SU-DHL-6 (cell line): ENCODE data around the gene FEM1C.

ENCODE experiments used
- H2AFZ ChIP-seq: fragments of 200-600 bp; sonication (generic); 2 replicates; pipeline ENCODE4 v1.6.1; 2014; ENCODE audit warnings: low read depth, mild to moderate bottlenecking, moderate library complexity, mixed read lengths, antibody characterized with exemption, low read length; ENCODE audit not compliant: severe bottlenecking
- H3F3A ChIP-seq: fragments of 200-600 bp; shearing (Covaris generic); 2 replicates; pipeline ENCODE4 v1.6.0; 2016; ENCODE audit warnings: antibody characterized with exemption, mild to moderate bottlenecking; ENCODE audit not compliant: insufficient read depth
- H3K27ac ChIP-seq: fragments of 200-600 bp; sonication (generic); 2 replicates; pipeline ENCODE4 v1.5.1; 2016; ENCODE audit warnings: low read depth, mild to moderate bottlenecking, low read length, moderate library complexity, mixed read lengths
- H3K27me3 ChIP-seq: fragments of 200-600 bp; sonication (generic), shearing (Covaris generic); 2 replicates; pipeline ENCODE4 v1.6.0; 2014; ENCODE audit warnings: mild to moderate bottlenecking, low read length
- H3K36me3 ChIP-seq: fragments of 200-600 bp; sonication (generic); 2 replicates; pipeline ENCODE4 v1.6.1; 2014; ENCODE audit warnings: mild to moderate bottlenecking, low read length, mixed read lengths
- H3K4me2 ChIP-seq: fragments of 300-600, 200-600 bp; shearing (Covaris generic), sonication (generic); 2 replicates; pipeline ENCODE4 v1.6.0; 2014; ENCODE audit warnings: low read length, low read depth, mild to moderate bottlenecking; ENCODE audit not compliant: poor library complexity, severe bottlenecking
- H3K4me3 ChIP-seq: fragments of 200-600 bp; sonication (generic); 2 replicates; pipeline ENCODE4 v1.5.1; 2014; ENCODE audit warnings: antibody characterized with exemption, low read length, mild to moderate bottlenecking, mixed read lengths; ENCODE audit not compliant: insufficient read depth, poor library complexity, severe bottlenecking
- H3K79me2 ChIP-seq: fragments of 200-600 bp; sonication (generic); 2 replicates; pipeline ENCODE4 v1.6.1; 2014; ENCODE audit warnings: mild to moderate bottlenecking, low read length, moderate library complexity; ENCODE audit not compliant: insufficient read depth
- H3K9ac ChIP-seq: fragments of 200-600 bp; sonication (generic); 2 replicates; pipeline ENCODE4 v1.7.0; 2014; ENCODE audit warnings: mild to moderate bottlenecking, low read length
- H3K9me2 ChIP-seq: fragments of 200-600 bp; sonication (generic); replicated peaks from 2 replicates; pipeline ENCODE4 v1.6.1; 2014; ENCODE audit warnings: low read length; ENCODE audit not compliant: insufficient read depth
- H3K9me3 ChIP-seq: fragments of 200-600 bp; sonication (generic); 2 replicates; pipeline ENCODE4 v1.6.1; 2014; ENCODE audit warnings: low read length, mixed read lengths; ENCODE audit not compliant: insufficient read depth
- H4K20me1 ChIP-seq: fragments of 200-600 bp; sonication (generic); 2 replicates; pipeline ENCODE4 v1.6.1; 2014; ENCODE audit warnings: low read depth, mild to moderate bottlenecking, antibody characterized with exemption, low read length, moderate library complexity, mixed read lengths
- CTCF ChIP-seq: fragments of 200-600 bp; sonication (generic); IDR thresholded peaks from one replicate; pipeline ENCODE4 v1.5.1; 2017; ENCODE audit warnings: antibody characterized with exemption, mild to moderate bottlenecking, low read length, moderate library complexity; ENCODE audit not compliant: insufficient read depth, poor library complexity, severe bottlenecking
- EZH2phosphoT487 ChIP-seq: fragments of 200-600 bp; sonication (generic), shearing (Covaris generic); conservative IDR thresholded peaks from 2 replicates; pipeline ENCODE4 v1.6.1; 2018; ENCODE audit warnings: mild to moderate bottlenecking, antibody characterized with exemption, low read length, moderate library complexity, mixed read lengths

Gene FEM1C

GRCh38 chr5:115549154-115549553 is 4.6 kb upstream of the FEM1C start:
- no peak overlapping the region for H3K4me2 ChIP-seq
- H4K20me1 ChIP-seq: no peaks in the 10 kb centered on the region
- H3K27me3 ChIP-seq: no peaks in the 10 kb centered on the region
- peaks cover 9% of the 10 kb centered on the region; the same call in 1 of the 2 replicates for H3K9me3 ChIP-seq
- peaks cover 7% of the 10 kb centered on the region for H3K36me3 ChIP-seq
- no peaks in the 10 kb centered on the region; the same call in 1 of the 2 replicates for H3K79me2 ChIP-seq
- H3K27ac ChIP-seq: no peak overlapping the region
- TF ChIP-seq CTCF: peak; percentile 42
- no peak for TF ChIP-seq EZH2phosphoT487
- H3F3A ChIP-seq: no peaks in the 10 kb centered on the region
- H3K9ac ChIP-seq: no peak overlapping the region
- no peak overlapping the region for H3K4me3 ChIP-seq
- no peaks in the 10 kb centered on the region for H3K9me2 ChIP-seq
- H2AFZ ChIP-seq: peak overlapping the region; percentile 64

- Histone ChIP-seq H4K20me1 (no peaks in the 10 kb centered on the region), H3K9ac (no peak overlapping the region), H3K79me2 (peaks cover 5% of the 10 kb centered on the region), H3F3A (no peaks in the 10 kb centered on the region), H3K4me2 (no peak overlapping the region), H3K27ac (no peak overlapping the region), H3K9me3 (peaks cover 9% of the 10 kb centered on the region; the same call in 1 of the 2 replicates), H3K9me2 (no peaks in the 10 kb centered on the region), H3K36me3 (peaks cover 7% of the 10 kb centered on the region), H3K27me3 (no peaks in the 10 kb centered on the region), H3K4me3 (no peak overlapping the region), H2AFZ (peak overlapping the region; percentile 64)
- TF ChIP-seq CTCF: no peak
- TF ChIP-seq EZH2phosphoT487: no peak
These were observed 4.1 kb upstream of the FEM1C start for GRCh38 chr5:115548683-115549082.

- peaks cover 37% of the 10 kb centered on the region for H3K79me2 ChIP-seq
- H3K27me3 ChIP-seq: no peaks in the 10 kb centered on the region
- peak overlapping the region; percentile 99 for H2AFZ ChIP-seq
- no peak for TF ChIP-seq EZH2phosphoT487
- no peak for TF ChIP-seq CTCF
- H4K20me1 ChIP-seq: peaks cover 22% of the 10 kb centered on the region
- H3F3A ChIP-seq: no peaks in the 10 kb centered on the region
- peak overlapping the region; percentile 54; the same call in 1 of the 2 replicates for H3K27ac ChIP-seq
- H3K4me2 ChIP-seq: peak overlapping the region; percentile 71
- peaks cover 9% of the 10 kb centered on the region; the same call in 1 of the 2 replicates for H3K9me3 ChIP-seq
- peaks cover 30% of the 10 kb centered on the region for H3K36me3 ChIP-seq
- peak overlapping the region; percentile 34; the same call in 1 of the 2 replicates for H3K9ac ChIP-seq
- H3K4me3 ChIP-seq: peak overlapping the region; percentile 40
- no peaks in the 10 kb centered on the region for H3K9me2 ChIP-seq
These were observed 842 bp upstream of the FEM1C start for GRCh38 chr5:115545351-115545882.
